HEK293 (cell line): Measurements from ENCODE around the gene CXCR4.

Source experiments
- CTCF ChIA-PET: fragments of 350-600 bp; formaldehyde crosslinking; extraction: SDS; loops from one replicate; lab custom pipeline; 2021; ENCODE audit warnings: antibody characterized with exemption; lab: Yijun Ruan, JAX
- POLR2A ChIA-PET: fragments of 300-600 bp; formaldehyde crosslinking; extraction: SDS; loops from one replicate; lab custom pipeline; 2020; ENCODE audit warnings: antibody characterized with exemption, inconsistent platforms; lab: Yijun Ruan, JAX
- H3K27ac ChIP-seq: fragments of 200-500 bp; sonication (Bioruptor generic); 2 replicates; pipeline ENCODE4 v1.5.1; 2014; ENCODE audit warnings: low read depth, low read length, control low read depth, inconsistent platforms; ENCODE audit errors: extremely low read depth
- H3K36me3 ChIP-seq, 2 experiments: fragments of 200-500 bp in 1 of 2; sonication (Bioruptor generic) in 1 of 2; 1 replicate in 1 of 2; 2 replicates in 1 of 2; pipeline ENCODE4 v1.5.1; 2014 to 2017; ENCODE audit warnings: inconsistent platforms in 2 of 2, low read length in 2 of 2; ENCODE audit not compliant: control insufficient read depth in 2 of 2, insufficient read depth in 1 of 2
- H3K4me1 ChIP-seq: fragments of 200-500 bp; sonication (Bioruptor generic); 2 replicates; pipeline ENCODE4 v1.5.1; 2014; ENCODE audit warnings: mild to moderate bottlenecking, low read length, inconsistent platforms; ENCODE audit not compliant: control insufficient read depth, insufficient read depth
- H3K4me3 ChIP-seq: 2 replicates; pipeline ENCODE4 v1.5.1; 2011; ENCODE audit warnings: low read depth, mild to moderate bottlenecking, control low read depth, low read length, moderate library complexity
- H3K9me3 ChIP-seq: fragments of 200-500 bp; sonication (Bioruptor generic); 2 replicates; pipeline ENCODE4 v1.5.1; 2014; ENCODE audit warnings: low read depth, low read length, inconsistent platforms; ENCODE audit not compliant: control insufficient read depth, insufficient read depth
- EGR2 ChIP-seq: fragments of 450-650 bp; formaldehyde crosslinking; IDR thresholded peaks from 2 replicates; pipeline ENCODE4 v1.5.1; 2016; ENCODE audit warnings: low read depth, missing biosample characterization, missing genetic modification characterization
- FEZF1 ChIP-seq: fragments of 450-650 bp; formaldehyde crosslinking; IDR thresholded peaks from 2 replicates; pipeline ENCODE4 v1.5.1; 2016; ENCODE audit warnings: missing biosample characterization, missing genetic modification characterization
- KLF7 ChIP-seq: fragments of 450-650 bp; formaldehyde crosslinking; IDR thresholded peaks from 2 replicates; pipeline ENCODE4 v1.5.1; 2016; ENCODE audit warnings: missing biosample characterization, missing genetic modification characterization, borderline replicate concordance
- MZF1 ChIP-seq: fragments of 450-650 bp; formaldehyde crosslinking; IDR thresholded peaks from 2 replicates; pipeline ENCODE4 v1.5.1; 2017; ENCODE audit warnings: missing biosample characterization, missing genetic modification characterization, borderline replicate concordance
- OVOL3 ChIP-seq: fragments of 450-650 bp; formaldehyde crosslinking; IDR thresholded peaks from 2 replicates; pipeline ENCODE4 v1.5.1; 2016; ENCODE audit warnings: missing biosample characterization, missing genetic modification characterization
- SCRT2 ChIP-seq: fragments of 450-650 bp; formaldehyde crosslinking; IDR thresholded peaks from 2 replicates; pipeline ENCODE4 v1.5.1; 2016; ENCODE audit warnings: missing biosample characterization, missing genetic modification characterization
- SP7 ChIP-seq: fragments of 450-650 bp; formaldehyde crosslinking; IDR thresholded peaks from 2 replicates; pipeline ENCODE4 v1.5.1; 2016; ENCODE audit warnings: missing biosample characterization, missing genetic modification characterization
- ZBTB17 ChIP-seq: fragments of 450-650 bp; formaldehyde crosslinking; IDR thresholded peaks from 2 replicates; pipeline ENCODE4 v1.5.1; 2016; ENCODE audit warnings: missing biosample characterization, missing genetic modification characterization
- ZBTB48 ChIP-seq: fragments of 450-650 bp; formaldehyde crosslinking; IDR thresholded peaks from 2 replicates; pipeline ENCODE4 v1.5.1; 2016; ENCODE audit warnings: missing biosample characterization, missing genetic modification characterization
- ZEB2 ChIP-seq: fragments of 450-650 bp; formaldehyde crosslinking; IDR thresholded peaks from 2 replicates; pipeline ENCODE4 v1.5.1; 2016; ENCODE audit warnings: missing biosample characterization, missing genetic modification characterization
- ZFP41 ChIP-seq: fragments of 450-650 bp; formaldehyde crosslinking; IDR thresholded peaks from 2 replicates; pipeline ENCODE4 v1.5.1; 2016; ENCODE audit warnings: missing biosample characterization, missing genetic modification characterization, borderline replicate concordance
- ZFP69B ChIP-seq: fragments of 450-650 bp; formaldehyde crosslinking; IDR thresholded peaks from 2 replicates; pipeline ENCODE4 v1.5.1; 2016; ENCODE audit warnings: missing biosample characterization, missing genetic modification characterization
- ZIC2 ChIP-seq: fragments of 450-650 bp; formaldehyde crosslinking; IDR thresholded peaks from 2 replicates; pipeline ENCODE4 v1.5.1; 2016; ENCODE audit warnings: missing biosample characterization, missing genetic modification characterization
- ZNF10 ChIP-seq: fragments of 450-650 bp; formaldehyde crosslinking; IDR thresholded peaks from 2 replicates; pipeline ENCODE4 v1.5.1; 2017; ENCODE audit warnings: missing biosample characterization, missing genetic modification characterization
- ZNF112 ChIP-seq: fragments of 450-650 bp; formaldehyde crosslinking; IDR thresholded peaks from 2 replicates; pipeline ENCODE4 v1.5.0; 2017; ENCODE audit warnings: missing biosample characterization, missing genetic modification characterization
- ZNF19 ChIP-seq: fragments of 450-650 bp; formaldehyde crosslinking; IDR thresholded peaks from 2 replicates; pipeline ENCODE4; 2016; ENCODE audit warnings: missing biosample characterization, missing genetic modification characterization, low read depth
- ZNF211 ChIP-seq: fragments of 450-650 bp; formaldehyde crosslinking; IDR thresholded peaks from 2 replicates; pipeline ENCODE4 v1.5.1; 2016; ENCODE audit warnings: low read depth, missing biosample characterization, missing genetic modification characterization
- ZNF335 ChIP-seq: fragments of 450-650 bp; formaldehyde crosslinking; conservative IDR thresholded peaks from 2 replicates; pipeline ENCODE4 v1.5.1; 2016; ENCODE audit warnings: missing biosample characterization, missing genetic modification characterization
- ZNF350 ChIP-seq: fragments of 450-650 bp; formaldehyde crosslinking; IDR thresholded peaks from 2 replicates; pipeline ENCODE4 v1.5.0; 2017; ENCODE audit warnings: missing biosample characterization, mild to moderate bottlenecking, missing genetic modification characterization
- ZNF366 ChIP-seq: fragments of 450-650 bp; formaldehyde crosslinking; conservative IDR thresholded peaks from 2 replicates; pipeline ENCODE4 v1.5.1; 2016; ENCODE audit warnings: missing biosample characterization, missing genetic modification characterization
- ZNF391 ChIP-seq: fragments of 450-650 bp; formaldehyde crosslinking; IDR thresholded peaks from 2 replicates; pipeline ENCODE4 v1.5.1; 2016; ENCODE audit warnings: low read depth, missing biosample characterization, missing genetic modification characterization, borderline replicate concordance
- ZNF404 ChIP-seq: fragments of 450-650 bp; formaldehyde crosslinking; IDR thresholded peaks from 2 replicates; pipeline ENCODE4 v1.5.1; 2017; ENCODE audit warnings: missing biosample characterization, missing genetic modification characterization
- ZNF433 ChIP-seq: fragments of 450-650 bp; formaldehyde crosslinking; IDR thresholded peaks from 2 replicates; pipeline ENCODE4 v1.5.1; 2016; ENCODE audit warnings: missing biosample characterization, missing genetic modification characterization, low read depth
- ZNF544 ChIP-seq: fragments of 450-650 bp; formaldehyde crosslinking; IDR thresholded peaks from 2 replicates; pipeline ENCODE4 v1.5.0; 2017; ENCODE audit warnings: missing biosample characterization, missing genetic modification characterization
- ZNF571 ChIP-seq: fragments of 450-650 bp; formaldehyde crosslinking; IDR thresholded peaks from 2 replicates; pipeline ENCODE4 v1.5.0; 2017; ENCODE audit warnings: missing biosample characterization, missing genetic modification characterization
- ZNF621 ChIP-seq: fragments of 450-650 bp; formaldehyde crosslinking; IDR thresholded peaks from 2 replicates; pipeline ENCODE4 v1.5.1; 2017; ENCODE audit warnings: missing biosample characterization, missing genetic modification characterization
- ZNF654 ChIP-seq: fragments of 450-650 bp; formaldehyde crosslinking; IDR thresholded peaks from 2 replicates; pipeline ENCODE4 v1.5.1; 2016; ENCODE audit warnings: low read depth, missing biosample characterization, missing genetic modification characterization
- ZSCAN23 ChIP-seq: fragments of 450-650 bp; formaldehyde crosslinking; IDR thresholded peaks from 2 replicates; pipeline ENCODE4 v1.5.1; 2016; ENCODE audit warnings: missing biosample characterization, missing genetic modification characterization
- TF ChIP-seq, protein P1 (sequence below): fragments of 450-650 bp; formaldehyde crosslinking; conservative IDR thresholded peaks from 2 replicates; pipeline ENCODE4 v1.5.1; 2016; ENCODE audit warnings: low read depth, missing biosample characterization, missing genetic modification characterization
- TF ChIP-seq, protein P2 (sequence below): fragments of 450-650 bp; formaldehyde crosslinking; optimal IDR thresholded peaks from 2 replicates; pipeline ENCODE3; 2016; ENCODE audit warnings: missing biosample characterization, mild to moderate bottlenecking, missing genetic modification characterization
- TF ChIP-seq, protein P3 (sequence below): sonication (generic); formaldehyde crosslinking; IDR thresholded peaks from 2 replicates; pipeline ENCODE4 v1.8.1; 2022; ENCODE audit warnings: mild to moderate bottlenecking, moderate library complexity, missing genetic modification reagents

Gene CXCR4

DNA sequence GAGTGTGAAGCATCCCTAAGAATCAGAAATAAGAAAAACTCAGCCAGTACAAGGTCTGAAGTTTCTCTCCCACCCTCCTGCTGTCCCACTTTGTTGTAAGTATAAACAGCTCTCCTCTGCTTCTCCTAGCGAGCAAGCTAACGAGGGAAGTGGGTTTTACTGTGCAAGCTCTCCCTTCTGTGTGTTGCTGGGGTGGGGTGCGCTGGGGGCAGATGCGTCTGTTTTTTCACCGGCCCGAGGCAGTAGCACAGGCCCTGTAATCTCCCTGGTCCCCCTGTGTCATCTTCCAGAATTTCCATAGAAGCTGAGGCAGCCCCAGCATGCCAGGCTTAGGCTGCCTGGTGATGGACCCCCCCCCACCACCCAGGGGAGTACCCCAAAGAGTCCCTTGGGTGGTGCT, 9.4 kb upstream of the CXCR4 start:
- no peak overlapping the region for H3K27ac ChIP-seq
- POLR2A ChIA-PET, result no interaction called here
- CTCF ChIA-PET, result no interaction called here
- peaks cover 23% of the 10 kb centered on the region for H3K4me1 ChIP-seq
- H3K4me3 ChIP-seq, result no peak overlapping the region
- H3K36me3 ChIP-seq, result no peaks in the 10 kb centered on the region
- H3K9me3 ChIP-seq, result no peaks in the 10 kb centered on the region
- TF ChIP-seq ZSCAN23 (tag by site-specific recombination) (no peak), ZNF433 (tag by site-specific recombination) (no peak), SP7 (tag by site-specific recombination) (no peak), ZBTB17 (tag by site-specific recombination) (no peak), SCRT2 (tag by site-specific recombination) (no peak), EGR2 (tag by site-specific recombination) (no peak), ZFP69B (tag by site-specific recombination) (no peak), ZIC2 (tag by site-specific recombination) (no peak), ZNF654 (tag by site-specific recombination) (no peak), ZNF571 (tag by site-specific recombination) (no peak), ZNF366 (tag by site-specific recombination) (no peak), ZNF211 (tag by site-specific recombination) (no peak), ZNF350 (tag by site-specific recombination) (no peak), ZNF112 (tag by site-specific recombination) (no peak), MZF1 (no peak), ZNF10 (tag by site-specific recombination) (no peak), ZFP41 (tag by site-specific recombination) (no peak), ZBTB48 (tag by site-specific recombination) (no peak)
- TF ChIP-seq, protein P1, sequence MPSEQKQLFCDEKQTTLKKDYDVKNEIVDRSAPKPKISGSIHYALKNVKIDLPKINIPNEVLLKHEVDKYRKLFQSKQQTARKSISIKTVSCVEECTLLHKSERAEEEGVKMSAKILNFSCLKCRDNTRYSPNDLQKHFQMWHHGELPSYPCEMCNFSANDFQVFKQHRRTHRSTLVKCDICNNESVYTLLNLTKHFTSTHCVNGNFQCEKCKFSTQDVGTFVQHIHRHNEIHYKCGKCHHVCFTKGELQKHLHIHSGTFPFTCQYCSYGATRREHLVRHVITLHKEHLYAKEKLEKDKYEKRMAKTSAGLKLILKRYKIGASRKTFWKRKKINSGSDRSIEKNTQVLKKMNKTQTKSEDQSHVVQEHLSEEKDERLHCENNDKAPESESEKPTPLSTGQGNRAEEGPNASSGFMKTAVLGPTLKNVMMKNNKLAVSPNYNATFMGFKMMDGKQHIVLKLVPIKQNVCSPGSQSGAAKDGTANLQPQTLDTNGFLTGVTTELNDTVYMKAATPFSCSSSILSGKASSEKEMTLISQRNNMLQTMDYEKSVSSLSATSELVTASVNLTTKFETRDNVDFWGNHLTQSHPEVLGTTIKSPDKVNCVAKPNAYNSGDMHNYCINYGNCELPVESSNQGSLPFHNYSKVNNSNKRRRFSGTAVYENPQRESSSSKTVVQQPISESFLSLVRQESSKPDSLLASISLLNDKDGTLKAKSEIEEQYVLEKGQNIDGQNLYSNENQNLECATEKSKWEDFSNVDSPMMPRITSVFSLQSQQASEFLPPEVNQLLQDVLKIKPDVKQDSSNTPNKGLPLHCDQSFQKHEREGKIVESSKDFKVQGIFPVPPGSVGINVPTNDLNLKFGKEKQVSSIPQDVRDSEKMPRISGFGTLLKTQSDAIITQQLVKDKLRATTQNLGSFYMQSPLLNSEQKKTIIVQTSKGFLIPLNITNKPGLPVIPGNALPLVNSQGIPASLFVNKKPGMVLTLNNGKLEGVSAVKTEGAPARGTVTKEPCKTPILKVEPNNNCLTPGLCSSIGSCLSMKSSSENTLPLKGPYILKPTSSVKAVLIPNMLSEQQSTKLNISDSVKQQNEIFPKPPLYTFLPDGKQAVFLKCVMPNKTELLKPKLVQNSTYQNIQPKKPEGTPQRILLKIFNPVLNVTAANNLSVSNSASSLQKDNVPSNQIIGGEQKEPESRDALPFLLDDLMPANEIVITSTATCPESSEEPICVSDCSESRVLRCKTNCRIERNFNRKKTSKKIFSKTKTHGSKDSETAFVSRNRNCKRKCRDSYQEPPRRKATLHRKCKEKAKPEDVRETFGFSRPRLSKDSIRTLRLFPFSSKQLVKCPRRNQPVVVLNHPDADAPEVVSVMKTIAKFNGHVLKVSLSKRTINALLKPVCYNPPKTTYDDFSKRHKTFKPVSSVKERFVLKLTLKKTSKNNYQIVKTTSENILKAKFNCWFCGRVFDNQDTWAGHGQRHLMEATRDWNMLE (tag by site-specific recombination), result no peak
- TF ChIP-seq, all 188 proteins: peak for 0

DNA sequence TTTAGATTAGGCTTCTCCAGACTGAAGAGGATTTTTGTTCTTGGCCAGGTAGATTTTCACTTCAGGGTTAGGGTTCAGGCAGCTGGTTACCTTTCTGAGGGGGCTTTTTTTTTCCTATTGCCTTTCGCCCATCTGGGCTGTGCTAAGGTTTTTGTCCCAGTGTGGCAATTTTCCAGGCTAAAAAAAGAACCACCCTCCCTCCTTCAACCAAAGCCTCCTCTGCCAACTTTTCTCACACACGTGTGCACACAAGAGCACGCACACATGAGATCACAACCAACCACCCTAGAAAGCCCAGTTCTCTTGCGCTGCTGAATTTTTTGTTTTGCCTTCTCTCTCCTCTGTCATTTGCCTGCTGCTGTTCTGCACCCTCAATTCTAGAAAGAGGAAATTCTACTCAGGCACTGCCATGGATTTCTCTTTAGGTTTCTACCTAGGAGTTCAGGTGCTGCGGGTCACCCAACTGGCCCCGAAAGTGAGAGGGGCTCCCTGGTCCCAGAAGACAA, 8.5 kb upstream of the CXCR4 start:
- H3K4me1 ChIP-seq, result peaks cover 25% of the 10 kb centered on the region
- no peak overlapping the region for H3K4me3 ChIP-seq
- POLR2A ChIA-PET, result no interaction called here
- H3K36me3 ChIP-seq, result no peaks in the 10 kb centered on the region
- no peak overlapping the region for H3K27ac ChIP-seq
- CTCF ChIA-PET, result no interaction called here
- TF ChIP-seq KLF7 (no peak), ZNF621 (tag by site-specific recombination) (no peak), ZNF335 (tag by site-specific recombination) (no peak), ZNF211 (tag by site-specific recombination) (no peak), ZNF571 (tag by site-specific recombination) (no peak), ZNF544 (no peak), MZF1 (no peak), ZNF391 (tag by site-specific recombination) (no peak), FEZF1 (no peak), OVOL3 (no peak), ZNF404 (tag by site-specific recombination) (no peak), ZEB2 (no peak), ZIC2 (tag by site-specific recombination) (no peak), ZNF19 (tag by site-specific recombination) (no peak)
- TF ChIP-seq, protein P2, sequence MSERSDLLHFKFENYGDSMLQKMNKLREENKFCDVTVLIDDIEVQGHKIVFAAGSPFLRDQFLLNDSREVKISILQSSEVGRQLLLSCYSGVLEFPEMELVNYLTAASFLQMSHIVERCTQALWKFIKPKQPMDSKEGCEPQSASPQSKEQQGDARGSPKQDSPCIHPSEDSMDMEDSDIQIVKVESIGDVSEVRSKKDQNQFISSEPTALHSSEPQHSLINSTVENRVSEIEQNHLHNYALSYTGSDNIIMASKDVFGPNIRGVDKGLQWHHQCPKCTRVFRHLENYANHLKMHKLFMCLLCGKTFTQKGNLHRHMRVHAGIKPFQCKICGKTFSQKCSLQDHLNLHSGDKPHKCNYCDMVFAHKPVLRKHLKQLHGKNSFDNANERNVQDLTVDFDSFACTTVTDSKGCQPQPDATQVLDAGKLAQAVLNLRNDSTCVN, result no peak
- TF ChIP-seq, protein P3, sequence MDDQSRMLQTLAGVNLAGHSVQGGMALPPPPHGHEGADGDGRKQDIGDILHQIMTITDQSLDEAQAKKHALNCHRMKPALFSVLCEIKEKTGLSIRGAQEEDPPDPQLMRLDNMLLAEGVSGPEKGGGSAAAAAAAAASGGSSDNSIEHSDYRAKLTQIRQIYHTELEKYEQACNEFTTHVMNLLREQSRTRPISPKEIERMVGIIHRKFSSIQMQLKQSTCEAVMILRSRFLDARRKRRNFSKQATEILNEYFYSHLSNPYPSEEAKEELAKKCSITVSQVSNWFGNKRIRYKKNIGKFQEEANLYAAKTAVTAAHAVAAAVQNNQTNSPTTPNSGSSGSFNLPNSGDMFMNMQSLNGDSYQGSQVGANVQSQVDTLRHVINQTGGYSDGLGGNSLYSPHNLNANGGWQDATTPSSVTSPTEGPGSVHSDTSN (CRISPR knock-in tag), result no peak
- H3K9me3 ChIP-seq, result no peaks in the 10 kb centered on the region
